ENCODE measurements around the gene PYDC1.
"Not testable (repeated sequence)": the region's sequence is repeated elsewhere in the genome, so short reads cannot be mapped to it uniquely, and the experiment has no call there.

The PYDC1 gene

DNA sequence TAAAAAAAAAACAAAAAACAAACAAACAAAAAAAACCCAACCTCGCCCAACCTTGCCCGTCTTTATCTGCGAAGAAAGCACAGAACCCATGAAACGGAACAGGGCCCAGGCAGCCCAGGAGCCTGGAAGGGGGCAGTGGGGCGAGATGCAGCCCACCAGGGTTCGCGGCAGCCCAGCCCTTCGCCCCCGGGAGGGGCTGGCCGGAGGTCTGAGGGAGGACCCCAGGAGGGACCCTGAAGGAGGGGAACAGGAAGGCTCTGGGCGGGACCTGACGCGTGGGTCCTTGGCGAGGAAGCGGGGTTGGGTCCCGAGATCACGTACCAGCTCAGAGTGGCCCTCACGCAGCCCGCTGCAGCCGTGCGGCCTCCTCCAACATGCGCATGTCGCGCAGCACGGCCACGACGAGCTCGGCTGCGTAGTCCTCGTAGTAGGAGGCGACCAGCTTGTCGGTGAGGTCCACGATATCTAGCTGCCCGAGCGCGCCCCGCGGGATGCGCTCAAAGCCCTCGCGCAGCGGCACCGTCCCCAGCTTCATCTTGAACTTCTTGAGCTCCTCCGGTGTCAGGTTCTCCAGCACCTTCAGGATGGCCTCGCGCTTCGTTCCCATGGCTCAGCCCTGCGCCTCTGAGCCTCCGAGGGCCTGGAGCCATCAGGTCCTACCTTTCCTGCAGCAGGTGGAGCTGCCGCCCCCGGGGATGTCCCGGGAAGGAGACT is at the start of gene PYDC1:
PYDC1 (minus strand) TSS at position 714 of the 714 bp plus-strand sequence; CDS start at position 607, 107 bp downstream.
- no peak for DNase-seq

DNA sequence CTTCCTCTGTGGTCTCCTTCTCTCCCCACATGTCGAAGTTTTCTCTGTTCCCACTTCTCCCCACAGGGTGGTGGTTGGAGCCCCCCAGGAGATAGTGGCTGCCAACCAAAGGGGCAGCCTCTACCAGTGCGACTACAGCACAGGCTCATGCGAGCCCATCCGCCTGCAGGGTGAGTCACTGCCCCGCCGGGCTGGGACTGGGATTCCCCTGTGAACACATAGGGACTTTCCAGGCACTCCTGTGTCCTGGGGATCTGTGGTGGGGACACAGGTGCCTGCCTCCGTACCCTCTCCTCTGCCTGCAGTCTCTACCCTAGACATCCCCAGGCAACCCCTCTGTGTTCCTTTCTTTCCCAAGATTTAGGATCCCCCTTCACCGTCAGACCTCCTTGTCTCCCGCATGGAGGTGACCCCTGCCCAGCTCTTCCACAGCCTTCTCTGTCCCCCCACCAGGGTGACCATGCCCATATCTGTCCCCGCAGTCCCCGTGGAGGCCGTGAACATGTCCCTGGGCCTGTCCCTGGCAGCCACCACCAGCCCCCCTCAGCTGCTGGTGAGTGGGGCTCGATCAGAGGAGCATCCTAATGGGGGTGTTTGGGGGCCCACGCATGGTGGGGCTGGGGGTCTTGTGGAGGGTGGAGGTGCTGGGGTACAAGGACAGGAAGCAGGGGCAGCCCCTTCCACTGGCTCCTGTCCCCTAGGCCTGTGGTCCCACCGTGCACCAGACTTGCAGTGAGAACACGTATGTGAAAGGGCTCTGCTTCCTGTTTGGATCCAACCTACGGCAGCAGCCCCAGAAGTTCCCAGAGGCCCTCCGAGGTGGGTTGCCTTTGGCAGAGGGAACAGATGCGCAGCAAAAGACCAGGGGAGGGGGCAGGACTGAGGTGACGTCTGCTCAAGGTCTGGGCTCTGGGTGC is 48.7 kb upstream of the PYDC1 start:
- no peak for DNase-seq

DNA sequence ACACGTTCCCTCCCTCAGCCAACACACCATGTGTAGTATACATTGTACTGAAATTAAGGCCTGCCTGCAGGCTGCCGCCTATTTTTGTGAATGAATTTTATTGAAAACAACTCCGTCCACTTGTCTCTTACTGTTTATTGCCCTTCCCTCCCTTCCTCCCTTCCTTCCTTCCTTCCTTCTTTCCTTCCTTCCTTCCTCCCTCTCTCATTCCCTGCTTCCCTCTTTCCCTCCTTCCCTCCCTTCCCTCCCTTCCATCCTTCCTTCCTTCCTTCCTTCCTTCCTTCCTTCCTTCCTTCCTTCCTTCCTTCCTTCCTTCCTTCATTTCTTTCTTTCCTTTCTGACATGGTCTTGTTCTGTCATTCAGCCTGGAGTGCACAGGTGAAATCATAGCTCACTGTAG is 45.1 kb upstream of the PYDC1 start:
- DNase-seq = no peak

DNA sequence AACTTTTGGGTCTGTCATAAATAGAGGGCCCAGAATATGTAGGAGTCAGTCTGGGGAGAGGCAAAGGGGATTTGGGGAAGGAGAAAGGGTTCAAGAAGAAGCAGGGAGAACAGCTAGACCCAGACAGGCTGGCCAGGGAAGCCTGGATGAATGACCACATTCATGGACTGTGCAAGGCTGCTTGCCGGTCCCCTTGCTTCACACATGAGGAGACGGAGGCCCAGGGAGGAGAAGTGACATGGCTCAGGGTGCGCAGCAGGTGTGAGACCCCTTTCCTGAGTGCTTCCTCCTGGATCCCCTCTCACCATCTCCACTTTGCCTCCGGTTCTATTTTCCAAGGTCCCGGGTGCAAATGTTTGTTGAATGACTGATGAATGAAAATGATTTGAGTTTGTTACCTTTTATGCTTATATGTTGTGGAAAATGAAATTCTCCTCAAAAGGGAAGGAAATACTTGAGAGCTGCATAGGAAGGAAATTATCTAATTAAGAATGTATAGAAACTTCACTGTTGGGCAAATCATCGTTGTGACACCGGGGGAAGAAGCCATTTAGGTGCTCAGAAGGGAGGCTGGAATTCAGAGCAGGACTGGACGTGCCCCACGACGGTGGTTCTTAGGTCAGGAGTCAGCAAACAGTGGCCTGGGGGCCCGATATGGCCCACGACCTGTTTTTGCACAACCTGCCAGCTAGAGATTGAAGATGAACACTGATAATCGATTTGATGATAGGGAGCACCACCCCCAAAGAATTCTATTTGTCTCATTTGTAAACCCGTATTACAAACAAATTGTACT is 43.4 kb upstream of the PYDC1 start:
- no peak for DNase-seq

DNA sequence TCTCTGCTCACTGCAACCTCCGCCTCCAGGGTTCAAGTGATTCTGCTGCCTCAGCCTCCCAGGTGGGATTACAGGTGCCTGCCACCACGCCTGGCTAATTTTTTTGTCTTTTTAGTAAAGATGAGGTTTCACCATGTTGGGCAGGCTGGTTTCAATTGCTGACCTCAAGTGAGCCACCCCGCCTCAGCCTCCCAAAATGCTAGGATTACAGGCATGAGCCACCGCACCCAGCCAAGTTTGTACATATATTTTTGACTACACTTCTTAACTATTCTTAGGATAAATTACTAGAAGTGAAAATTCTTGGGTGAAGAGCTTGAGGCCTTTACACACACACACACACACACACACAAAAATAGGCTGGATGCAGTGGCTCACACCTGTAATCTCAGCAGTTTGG is 41.4 kb upstream of the PYDC1 start:
- no peak for DNase-seq

DNA sequence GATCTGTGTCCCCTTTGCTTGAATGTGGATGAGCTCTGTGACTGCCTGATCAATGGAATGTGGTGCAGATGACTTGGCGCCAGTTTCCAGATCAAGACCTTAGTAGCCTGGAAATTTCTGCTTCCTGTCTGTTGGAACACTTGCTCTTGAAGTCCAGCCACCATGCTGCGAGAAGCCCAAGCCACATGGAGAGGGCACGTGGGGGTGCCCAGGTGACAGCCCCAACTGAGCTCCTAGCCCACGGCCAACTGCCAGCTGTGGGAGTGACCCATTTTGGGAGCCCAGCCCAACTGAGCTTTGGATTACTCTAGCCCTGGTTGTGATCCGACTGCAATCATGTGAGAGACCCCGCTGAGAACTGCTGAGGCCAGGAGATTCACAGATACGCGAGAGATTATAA is 39.5 kb upstream of the PYDC1 start:
- no peak for DNase-seq

DNA sequence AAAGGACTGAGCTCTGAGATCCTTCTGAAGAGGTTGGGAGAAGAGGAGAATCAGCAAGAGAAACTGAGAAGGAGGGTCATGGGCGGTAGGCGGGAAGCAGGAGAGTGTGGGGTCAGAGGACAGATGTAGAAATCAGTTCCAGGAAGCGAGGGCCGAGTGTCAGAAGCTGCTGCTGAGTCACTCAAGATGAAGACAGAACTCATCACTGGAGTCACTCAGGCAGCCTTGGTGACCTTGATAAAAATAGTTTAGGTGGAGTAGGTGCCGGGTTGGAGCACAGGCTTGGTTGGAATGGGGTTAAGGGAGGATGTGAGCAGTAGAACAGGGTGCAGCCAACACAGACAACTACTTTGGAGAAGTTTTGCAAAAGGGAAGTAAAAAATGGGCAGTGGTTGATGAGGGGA is 36.7 kb upstream of the PYDC1 start:
- DNase-seq = no peak

DNA sequence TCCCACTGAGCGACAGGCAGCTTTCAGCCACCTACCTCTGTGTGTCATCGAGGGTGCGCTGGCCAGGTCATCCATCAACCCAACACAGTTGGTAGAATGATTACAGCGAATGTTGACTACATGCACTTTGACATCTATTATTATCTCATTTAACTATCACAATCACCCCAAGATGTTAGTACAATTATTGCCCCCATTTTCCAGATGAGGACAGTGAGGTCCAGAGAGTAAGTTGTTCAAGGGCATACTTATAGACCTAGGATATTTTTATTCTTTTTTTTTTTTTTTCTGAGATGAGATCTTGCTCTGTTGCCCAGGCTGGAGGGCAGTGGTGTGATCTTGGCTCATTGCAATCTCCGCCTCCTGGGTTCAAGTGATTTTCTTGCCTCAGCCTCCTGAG is 34.5 kb upstream of the PYDC1 start:
- DNase-seq = no peak

DNA sequence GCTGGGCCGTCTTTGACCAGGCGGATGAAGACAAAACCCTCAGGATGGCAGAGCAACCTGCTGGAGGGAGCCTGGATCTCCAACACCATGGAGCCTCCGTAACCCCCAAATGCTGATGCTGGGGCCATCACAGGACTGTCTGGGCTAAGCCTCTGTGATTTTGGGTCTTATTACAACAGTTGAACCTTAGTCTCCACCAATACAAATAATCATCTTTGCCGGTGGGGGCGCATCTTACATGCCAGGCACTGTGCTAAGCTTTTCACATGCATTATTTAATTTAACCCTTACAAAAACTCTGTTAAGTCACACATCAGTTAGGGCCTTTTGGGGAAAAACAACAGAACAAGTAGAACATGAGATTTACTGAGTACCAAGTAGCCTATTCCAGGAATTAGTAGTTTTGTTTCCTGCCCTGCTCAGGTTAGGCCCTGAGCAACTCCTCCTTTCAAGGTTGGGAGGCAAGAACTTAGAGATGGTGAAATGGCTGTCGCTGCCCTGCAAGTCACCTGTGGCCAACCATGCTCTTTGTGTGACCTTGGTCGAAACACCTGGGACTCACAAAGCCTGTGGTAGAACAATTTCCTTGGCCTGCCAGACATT is 33.9 kb upstream of the PYDC1 start:
- DNase-seq = no peak

DNA sequence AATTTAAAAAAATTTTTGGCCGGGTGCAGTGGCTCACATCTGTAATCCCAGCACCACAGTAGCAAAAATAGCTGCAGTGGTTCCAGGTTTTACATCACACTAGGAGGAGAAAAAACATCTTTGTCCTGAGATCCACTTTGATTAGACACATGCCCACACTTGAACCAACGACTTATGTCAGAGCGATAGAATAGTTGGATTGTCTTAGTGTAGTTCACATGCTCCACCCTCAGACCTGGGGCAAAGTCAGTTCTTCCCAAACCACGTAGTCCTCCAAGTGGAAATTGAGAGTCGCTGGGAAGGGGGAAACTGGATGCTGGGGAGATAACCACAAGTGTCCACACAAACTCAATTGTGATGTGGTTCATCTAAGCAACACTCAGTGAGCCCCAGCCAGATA is 31.4 kb upstream of the PYDC1 start:
- DNase-seq = no peak

DNA sequence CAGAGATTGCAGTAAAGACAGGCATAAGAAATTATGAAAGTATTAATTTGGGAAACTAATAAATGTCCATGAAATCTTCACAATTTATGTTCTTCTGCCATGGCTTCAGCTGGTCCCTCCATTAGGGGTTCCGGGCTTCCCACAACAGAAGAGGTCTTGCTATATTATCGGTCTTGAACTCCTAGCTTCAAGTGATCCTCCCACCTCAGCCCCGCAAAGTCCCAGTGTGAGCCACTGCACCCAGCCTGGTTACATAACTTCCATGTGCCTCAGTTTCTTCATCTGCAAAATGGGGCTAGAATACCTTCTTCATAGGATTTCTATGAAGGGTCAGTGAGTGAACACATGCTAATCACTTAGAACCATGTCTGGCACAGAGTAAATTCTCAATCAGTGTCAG is 29.4 kb upstream of the PYDC1 start:
- no peak for DNase-seq

DNA sequence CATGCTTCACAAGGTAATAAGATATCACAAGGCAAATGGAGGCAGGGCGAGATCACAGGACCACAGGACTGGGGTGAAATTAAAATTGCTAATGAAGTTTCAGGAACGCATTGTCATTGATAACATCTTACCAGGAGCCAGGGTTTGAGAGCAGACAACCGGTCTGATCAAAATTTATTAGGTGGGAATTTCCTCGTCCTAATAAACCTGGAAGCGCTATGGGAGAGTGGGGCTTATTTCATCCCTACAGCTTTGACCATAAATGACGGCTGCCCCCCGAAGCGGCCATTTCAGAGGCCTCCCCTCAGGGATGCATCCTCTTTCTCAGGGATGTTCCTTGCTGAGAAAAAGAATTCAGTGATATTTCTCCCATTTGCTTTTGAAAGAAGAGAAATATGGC is 28.7 kb upstream of the PYDC1 start:
- not testable (repeated sequence) for DNase-seq

DNA sequence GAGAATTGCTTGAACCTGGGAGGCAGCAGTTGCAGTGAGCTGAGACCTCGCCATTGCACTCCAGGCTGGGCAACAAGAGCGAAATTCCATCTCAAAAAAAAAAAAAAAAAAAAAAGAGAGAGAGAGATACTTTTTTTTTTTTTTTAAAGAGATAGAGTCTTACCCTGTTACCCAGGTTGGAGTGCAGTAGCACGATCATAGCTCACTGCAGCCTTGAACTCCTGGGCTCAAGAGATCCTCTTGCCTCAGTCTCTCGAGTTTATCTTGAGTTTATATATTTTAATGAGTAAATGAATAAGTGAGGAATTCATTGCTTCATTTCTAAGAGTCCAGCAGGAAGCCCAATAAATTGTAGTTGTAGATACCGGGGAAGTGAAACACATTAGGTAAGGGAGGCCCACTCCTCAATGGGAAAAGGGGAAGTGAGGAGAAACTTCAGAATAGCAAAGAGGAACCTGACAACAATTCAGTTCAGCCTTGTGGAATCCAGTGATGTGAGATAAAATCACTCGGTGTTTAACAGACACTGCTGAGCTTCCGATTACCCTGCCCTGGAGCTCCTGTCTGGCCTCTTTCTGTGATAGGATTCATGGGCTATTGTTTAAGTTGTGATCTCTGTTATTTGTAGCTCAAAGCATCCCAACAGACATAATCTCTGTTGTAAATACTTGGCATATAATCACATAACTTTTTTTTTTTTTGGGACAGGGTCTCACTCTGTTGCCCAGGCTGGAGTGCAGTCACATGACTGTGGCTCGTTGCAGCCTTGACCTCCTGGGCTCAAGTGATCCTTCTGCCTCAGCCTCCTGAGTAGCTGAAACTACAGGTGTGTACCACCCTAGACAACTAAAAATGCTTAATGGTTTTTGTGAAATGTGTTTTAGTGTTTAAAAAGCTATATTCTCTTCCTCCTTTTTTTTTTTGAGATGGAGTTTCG is 27.1 kb upstream of the PYDC1 start:
- no peak for DNase-seq

DNA sequence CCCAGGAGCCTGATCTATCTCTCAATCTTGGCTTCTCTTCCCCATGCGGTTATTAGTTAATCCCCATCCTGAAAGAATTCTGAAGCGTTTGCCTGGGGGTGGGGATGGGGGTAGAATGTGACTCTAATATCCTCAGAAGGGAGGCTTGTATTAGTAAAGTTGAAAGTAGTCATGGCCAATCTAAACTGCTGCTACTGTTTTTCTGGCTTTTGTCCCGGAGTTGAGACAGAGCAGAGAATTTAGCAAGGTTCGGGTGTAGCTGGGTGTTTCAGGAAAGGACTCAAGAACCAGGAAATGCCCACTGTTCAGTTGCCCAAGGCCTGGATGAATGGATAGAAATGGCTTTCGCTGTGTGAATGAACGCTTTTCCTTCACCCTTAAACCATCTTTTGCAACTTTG is 25.3 kb upstream of the PYDC1 start:
- no peak for DNase-seq

DNA sequence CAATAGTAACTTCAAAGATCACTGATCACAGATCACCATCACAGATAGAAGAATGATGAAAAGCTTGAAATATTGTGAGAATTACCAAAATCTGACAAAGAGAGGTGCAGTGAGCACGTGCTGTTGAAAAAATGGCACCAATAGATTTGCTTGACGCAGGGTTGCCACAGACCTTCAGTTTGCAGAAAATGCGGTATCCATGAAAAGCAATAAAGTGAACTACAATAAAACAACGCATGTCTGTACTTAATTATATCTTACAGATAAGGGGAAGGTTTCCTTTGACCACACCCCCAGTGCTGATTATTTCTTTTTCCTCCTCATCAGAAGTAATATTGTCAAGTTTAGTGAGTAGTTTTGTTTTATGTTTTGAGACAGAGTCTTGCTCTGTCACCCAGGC is 21.1 kb upstream of the PYDC1 start:
- DNase-seq = no peak

DNA sequence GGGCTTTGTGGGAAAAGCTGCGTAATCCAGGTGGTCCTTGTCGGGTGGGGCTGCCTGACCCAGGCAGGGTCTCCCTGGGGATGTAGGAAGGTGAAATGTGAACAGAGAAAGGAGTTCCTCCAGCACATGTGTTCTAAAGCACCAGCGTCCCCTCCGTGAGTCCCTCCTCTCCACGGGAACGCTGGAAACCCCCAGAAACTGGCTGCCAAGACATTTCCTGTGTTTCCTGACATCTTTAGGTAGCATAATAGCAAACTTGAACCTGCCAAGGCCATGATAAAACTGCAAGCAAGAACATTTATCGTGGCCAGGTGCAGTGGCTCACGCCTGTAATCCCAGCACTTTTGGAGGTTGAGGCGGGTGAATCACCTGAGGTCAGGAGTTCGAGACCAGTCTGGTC is 12.6 kb upstream of the PYDC1 start:
- DNase-seq = no peak

DNA sequence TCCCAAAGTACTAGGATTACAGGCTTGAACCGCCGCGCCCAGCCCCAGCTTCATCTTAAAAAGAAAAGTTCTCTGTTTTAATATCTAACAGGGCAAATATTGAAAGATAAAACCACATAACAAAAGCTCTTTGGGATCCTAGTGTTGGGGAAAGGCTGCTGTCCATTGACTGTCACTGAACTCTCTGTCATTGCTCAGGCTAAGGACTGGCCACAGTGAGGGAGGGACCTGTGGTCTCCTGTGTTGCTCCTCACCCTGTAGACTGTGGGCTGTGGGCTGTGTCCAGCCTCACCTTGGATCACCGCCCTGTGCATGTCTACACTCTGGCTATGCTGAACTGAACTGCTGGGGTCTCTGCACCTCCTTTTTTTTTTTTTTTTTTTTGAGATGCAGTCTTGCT is 11.3 kb upstream of the PYDC1 start:
- DNase-seq = no peak

DNA sequence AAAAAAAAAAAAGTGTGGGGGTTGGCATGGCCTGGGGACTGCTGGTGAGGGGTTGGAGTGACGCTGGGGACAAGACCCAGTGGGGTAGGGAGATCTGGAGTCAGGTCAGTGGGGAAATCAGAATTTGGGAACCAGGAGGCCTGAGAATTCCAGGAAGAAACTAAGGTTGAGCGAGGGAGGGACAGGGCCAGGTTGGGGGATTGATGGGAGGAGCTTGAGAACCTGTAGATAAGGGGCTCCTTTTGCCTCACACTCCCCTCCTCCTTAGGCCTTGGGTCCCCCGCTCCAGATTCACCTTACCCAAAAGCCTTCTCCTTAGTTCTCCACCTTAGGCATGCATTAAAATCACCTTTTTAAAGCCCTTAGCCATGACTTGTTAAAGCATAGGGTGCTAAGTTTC is 8.3 kb upstream of the PYDC1 start:
- DNase-seq = no peak

DNA sequence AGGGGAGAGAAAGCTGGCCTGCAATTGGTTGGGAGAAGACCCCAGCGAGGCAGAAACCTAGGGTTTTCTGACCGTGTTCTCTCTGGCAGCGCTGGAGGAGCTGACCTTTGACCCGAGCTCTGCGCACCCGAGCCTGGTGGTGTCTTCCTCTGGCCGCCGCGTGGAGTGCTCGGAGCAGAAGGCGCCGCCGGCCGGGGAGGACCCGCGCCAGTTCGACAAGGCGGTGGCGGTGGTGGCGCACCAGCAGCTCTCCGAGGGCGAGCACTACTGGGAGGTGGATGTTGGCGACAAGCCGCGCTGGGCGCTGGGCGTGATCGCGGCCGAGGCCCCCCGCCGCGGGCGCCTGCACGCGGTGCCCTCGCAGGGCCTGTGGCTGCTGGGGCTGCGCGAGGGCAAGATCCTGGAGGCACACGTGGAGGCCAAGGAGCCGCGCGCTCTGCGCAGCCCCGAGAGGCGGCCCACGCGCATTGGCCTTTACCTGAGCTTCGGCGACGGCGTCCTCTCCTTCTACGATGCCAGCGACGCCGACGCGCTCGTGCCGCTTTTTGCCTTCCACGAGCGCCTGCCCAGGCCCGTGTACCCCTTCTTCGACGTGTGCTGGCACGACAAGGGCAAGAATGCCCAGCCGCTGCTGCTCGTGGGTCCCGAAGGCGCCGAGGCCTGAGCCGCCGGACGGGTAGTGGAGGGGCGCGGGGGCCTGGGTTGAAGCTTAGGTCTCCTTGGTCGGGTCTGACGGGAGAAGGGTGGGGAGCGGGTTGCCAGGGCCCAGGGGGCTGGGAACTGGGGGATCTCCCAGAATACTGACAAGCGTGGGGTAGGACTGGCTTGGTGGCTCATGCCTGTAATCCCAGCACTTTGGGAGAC is 7.4 kb upstream of the PYDC1 start:
- no peak for DNase-seq

DNA sequence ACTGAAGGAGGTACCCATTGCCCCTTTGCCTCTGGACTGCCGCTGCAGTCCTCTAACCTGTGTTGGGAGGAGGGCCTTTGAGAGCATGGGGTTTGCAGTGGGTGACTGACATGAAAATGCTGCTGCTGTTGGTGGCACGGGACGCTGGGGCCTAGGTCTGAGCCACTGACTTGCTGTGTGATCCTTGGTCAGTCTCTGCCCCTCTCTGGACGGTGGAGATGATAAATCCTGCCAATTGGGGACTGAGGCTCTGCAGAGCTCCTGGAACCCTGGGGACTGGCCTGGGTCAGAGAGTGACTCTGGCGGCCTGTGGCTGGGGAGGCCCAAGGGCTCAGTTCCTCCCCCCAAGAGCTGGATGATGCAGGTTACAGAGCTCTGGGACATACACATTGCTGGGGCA is 6.1 kb upstream of the PYDC1 start:
- no peak for DNase-seq

Measured in NCI-H2081 treated with DMSO at 0.1 percent for 48 hours (cell line).